Astrocyte of the spinal cord (primary cell): ENCODE measurements around the gene PCDHGB2.
"Not testable (repeated sequence)": the region's sequence is repeated elsewhere in the genome, so short reads cannot be mapped to it uniquely, and the experiment has no call there.

Experiments
- DNase-seq: peaks from one replicate; pipeline ENCODE4 v3.0.0; 2011; ENCODE audit warnings: low read depth, low spot score
- H3K4me3 ChIP-seq: 2 replicates; pipeline ENCODE4 v1.5.1; 2011; ENCODE audit warnings: low read depth, mild to moderate bottlenecking, low read length, moderate library complexity
- CTCF ChIP-seq: IDR thresholded peaks from 2 replicates; pipeline ENCODE4 v1.5.1; 2012; ENCODE audit warnings: low read depth, mild to moderate bottlenecking, low read length, inconsistent platforms
- in situ Hi-C: cut with HindIII; loops from 2 replicates; pipeline ENCODE4 v1.10.0; 2017; ENCODE audit warnings: low sequenced_read_pairs

Gene PCDHGB2

DNA sequence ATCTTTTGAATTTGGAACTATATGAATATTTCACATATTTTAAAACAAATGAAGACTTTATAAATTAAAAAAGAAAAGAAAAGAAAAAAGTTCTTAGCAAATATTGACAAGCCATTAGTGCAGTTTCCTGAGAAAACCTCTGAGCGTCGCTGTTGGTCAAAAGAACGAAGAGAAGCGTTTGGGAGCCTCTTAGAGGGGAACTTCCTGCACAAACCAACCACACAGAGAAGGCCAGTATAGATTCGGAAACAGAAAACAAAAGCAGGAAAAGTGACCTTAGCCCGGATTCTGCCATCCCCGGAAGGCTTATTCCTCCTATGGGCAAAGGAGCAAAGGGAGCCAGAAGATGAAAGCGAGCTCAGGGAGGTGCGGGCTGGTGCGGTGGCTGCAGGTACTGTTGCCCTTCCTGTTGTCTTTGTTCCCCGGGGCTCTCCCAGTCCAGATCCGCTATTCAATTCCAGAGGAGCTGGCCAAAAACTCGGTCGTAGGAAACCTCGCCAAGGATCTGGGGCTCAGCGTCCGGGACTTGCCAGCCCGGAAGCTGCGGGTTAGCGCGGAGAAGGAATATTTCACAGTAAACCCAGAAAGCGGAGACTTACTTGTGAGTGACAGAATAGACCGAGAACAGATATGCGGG lies at the start of gene PCDHGB2:
Gene PCDHGB2, plus strand, starts transcription at position 205 of the 637 bp plus-strand sequence. Its CDS starts 142 bp downstream, at position 347.
- DNase-seq: peak; percentile 33
- in situ Hi-C loops: no loop called here
- peak; percentile 38 for TF ChIP-seq CTCF
- peak within 1 kb of the TSS; percentile 32 for H3K4me3 ChIP-seq

- TF ChIP-seq CTCF: no peak
- H3K4me3 ChIP-seq: no peak overlapping the region
- DNase-seq: no peak
- in situ Hi-C loops: no loop called here
Measured at GRCh38 chr5:141313711-141314110, 46.1 kb upstream of the PCDHGB2 start.

DNA sequence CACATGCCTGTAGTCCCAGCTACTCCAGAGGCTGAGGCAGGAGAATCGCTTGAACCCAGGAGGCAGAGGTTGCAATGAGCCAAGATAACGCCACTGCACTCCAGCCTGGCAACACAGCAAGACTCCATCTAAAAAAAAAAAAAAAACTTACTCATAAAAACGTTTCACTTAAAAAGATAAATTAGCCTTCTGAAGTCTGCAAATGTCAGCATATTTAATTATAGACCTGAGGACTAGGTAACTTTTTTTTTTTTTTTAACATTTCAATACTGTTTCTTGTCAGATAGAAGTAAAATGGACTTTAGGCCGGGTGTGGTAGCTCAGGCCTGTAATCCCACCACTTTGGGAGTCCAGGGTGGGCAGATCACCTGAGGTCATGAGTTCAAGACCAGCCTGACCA lies 42.8 kb upstream of the PCDHGB2 start:
- DNase-seq, H3K4me3 ChIP-seq, in situ Hi-C loops: not testable (repeated sequence)

DNA sequence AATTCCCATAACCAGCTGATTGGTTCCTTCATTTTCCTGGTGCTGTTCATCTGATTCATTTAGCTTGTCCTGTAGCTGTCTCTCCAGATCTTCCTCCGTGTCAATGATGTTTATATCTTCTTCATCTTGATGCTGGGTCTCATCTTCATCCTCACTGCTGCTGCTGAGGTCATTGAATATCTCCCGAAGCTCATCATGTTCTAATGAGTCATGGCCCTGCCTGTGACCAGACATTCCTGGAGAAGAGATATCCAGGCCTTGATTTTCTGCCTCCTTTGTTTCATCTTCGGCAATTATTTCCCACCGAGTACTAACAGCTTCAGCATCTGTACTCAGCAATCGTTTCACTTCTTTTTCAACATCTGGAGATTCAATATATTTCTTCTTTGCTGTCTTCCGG lies 40.6 kb upstream of the PCDHGB2 start:
- in situ Hi-C loops: no loop called here
- H3K4me3 ChIP-seq: no peak overlapping the region

DNA sequence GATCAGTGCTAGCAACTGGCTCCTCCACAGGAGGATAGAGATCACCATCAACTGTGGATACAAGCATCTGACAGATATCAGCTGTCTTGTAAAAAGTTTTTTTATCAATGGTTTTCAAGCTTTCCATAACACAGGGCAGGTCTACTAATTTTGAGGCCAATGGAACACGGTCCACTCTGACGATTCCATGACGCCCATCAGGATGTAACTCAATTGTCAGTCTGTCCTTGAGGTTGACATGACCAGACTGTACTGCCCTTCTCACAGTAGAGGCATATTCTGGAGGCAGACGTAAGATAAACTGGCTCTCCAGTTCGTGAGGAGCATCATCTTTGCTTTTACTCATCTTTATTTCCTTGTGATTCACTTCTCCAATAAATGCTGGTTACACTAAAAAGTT lies 40.1 kb upstream of the PCDHGB2 start:
- DNase-seq: no peak
- no peak for TF ChIP-seq CTCF
- in situ Hi-C loops: no loop called here
- peak overlapping the region; percentile 79 for H3K4me3 ChIP-seq

More for the DNA sequence above, 40.6 kb upstream of the PCDHGB2 start:
- DNase-seq: no peak
- TF ChIP-seq CTCF: no peak

DNA sequence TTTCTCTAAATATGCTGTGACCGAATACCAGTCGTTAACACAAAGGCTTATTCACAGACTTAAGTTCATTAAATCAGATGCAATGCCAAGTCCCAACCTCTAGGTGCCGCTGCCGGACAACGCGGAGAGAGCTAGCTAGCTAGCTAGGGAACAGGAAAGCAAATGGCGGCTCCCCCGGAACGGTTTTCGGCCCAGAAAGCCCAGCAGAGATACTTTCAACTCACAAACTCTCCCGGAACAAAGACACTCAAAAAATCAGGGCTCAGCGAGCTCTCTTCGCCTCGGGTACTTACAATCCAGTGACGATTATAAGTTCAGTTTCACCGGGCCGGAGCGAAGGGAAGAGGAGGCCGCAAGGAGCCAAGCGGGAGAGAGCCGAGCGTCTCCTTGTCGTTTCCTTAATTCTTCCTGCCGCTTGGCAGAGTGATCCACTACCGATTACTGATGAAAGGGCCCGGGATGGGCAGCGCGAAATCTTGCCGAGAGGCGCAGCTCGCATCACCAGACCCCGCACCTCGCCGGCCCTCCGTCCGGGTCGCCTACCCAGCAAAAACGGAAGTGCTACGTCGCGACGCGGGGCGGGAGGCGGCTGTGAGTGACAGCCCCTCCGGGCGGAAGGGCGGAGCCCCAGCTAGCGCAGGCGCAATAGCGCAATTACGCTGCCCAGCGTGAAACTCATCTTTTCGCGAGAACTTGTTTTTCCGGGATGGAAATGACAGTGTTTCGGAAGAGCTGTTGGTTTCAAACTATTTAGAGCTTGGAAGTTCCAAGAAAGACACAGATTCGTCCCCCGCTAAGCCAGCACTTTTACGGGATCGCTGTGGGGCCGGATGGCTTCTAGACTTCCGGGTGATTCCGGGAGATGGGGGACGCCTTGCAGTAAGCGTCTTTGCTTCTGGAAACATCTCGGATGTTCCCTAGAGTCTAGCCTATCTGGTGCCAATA lies 39.3 kb upstream of the PCDHGB2 start, which contains the start of gene TAF7:
Gene TAF7, minus strand, starts transcription at position 560 of the 945 bp plus-strand sequence. CDS start 740 bp downstream, outside the sequence.
- H3K4me3 ChIP-seq: peak within 1 kb of the TSS; percentile 79
- TF ChIP-seq CTCF: peak; percentile 89
- peak; percentile 96 for DNase-seq
- in situ Hi-C loops: no loop called here

GRCh38 chr5:141322261-141322660 lies 37.5 kb upstream of the PCDHGB2 start:
- DNase-seq: no peak
- TF ChIP-seq CTCF: no peak
- H3K4me3 ChIP-seq: no peak overlapping the region
- in situ Hi-C loops: no loop called here
